Gastrocnemius medialis (tissue), 4 donors: ENCODE measurements around the gene ISG15. TPM values are rescaled to one million over a fixed set of nuclear protein-coding genes. Genes with fewer than 3 reads are reported as not detected.

Experiments used
- ATAC-seq, 2 donors: fragments of 150-250 bp; one replicate each; pipeline ENCODE4 v1.9.1; 2016
- DNase-seq, 2 donors: peaks; one replicate each; pipeline ENCODE4 v3.0.0-alpha.2; 2019
- H3K27ac ChIP-seq, 4 donors: fragments of 200-600 bp; sonication (generic); 1 replicate in 1 of 4; 2 replicates in 3 of 4; pipeline ENCODE4 v1.5.1; 2016 to 2018; ENCODE audit warnings: mild to moderate bottlenecking in 2 of 4, moderate library complexity in 1 of 4
- H3K27me3 ChIP-seq, 3 donors: fragments of 200-600 bp; sonication (generic) in 2 of 3; 1 replicate in 1 of 3; 2 replicates in 2 of 3; pipeline versions ENCODE4 v1.5.1 to v1.6.0; 2016 to 2019; ENCODE audit warnings: mild to moderate bottlenecking in 1 of 3, moderate library complexity in 1 of 3
- H3K36me3 ChIP-seq, 2 donors: fragments of 200-600 bp; sonication (generic) in 1 of 2; one replicate each; pipeline ENCODE4 v1.5.1; 2017 to 2018
- H3K4me1 ChIP-seq, 2 donors: fragments of 200-600 bp; sonication (generic) in 1 of 2; one replicate each; pipeline ENCODE4 v1.5.1; 2016 to 2017; ENCODE audit warnings: mild to moderate bottlenecking in 2 of 2
- H3K4me3 ChIP-seq, 4 donors: fragments of 200-600 bp; sonication (generic) in 3 of 4; 1 replicate in 1 of 4; 2 replicates in 3 of 4; pipeline ENCODE4 v1.5.1; 2016 to 2019; ENCODE audit warnings: mild to moderate bottlenecking in 2 of 4
- H3K9me3 ChIP-seq, 3 donors: fragments of 200-600 bp; sonication (generic) in 2 of 3; 1 replicate in 1 of 3; 2 replicates in 2 of 3; pipeline ENCODE4 v1.5.1; 2016 to 2019
- CTCF ChIP-seq, 5 experiments: fragments of 450-650 bp in 3 of 5; fragments of 200-600 bp in 2 of 5; sonication (generic) in 2 of 5; IDR thresholded peaks in 4 of 5; conservative IDR thresholded peaks in 1 of 5; 1 replicate in 4 of 5; 2 replicates in 1 of 5; pipeline ENCODE4 v1.5.1; 2016 to 2019; ENCODE audit warnings: antibody characterized with exemption in 5 of 5, mild to moderate bottlenecking in 3 of 5, moderate library complexity in 3 of 5
- POLR2A ChIP-seq, 2 donors: fragments of 450-650 bp; IDR thresholded peaks; one replicate each; pipeline ENCODE4 v1.6.1; 2017; ENCODE audit warnings: antibody characterized with exemption in 2 of 2, mild to moderate bottlenecking in 2 of 2, moderate library complexity in 2 of 2
- in situ Hi-C, 4 donors: fragments of 200-750 bp; cut with MboI; loops; one replicate each; pipeline versions ENCODE4 v1.15.0 to v1.8.0; 2017; ENCODE audit warnings: low sequenced_read_pairs in 4 of 4
- intact Hi-C: fragments of 100-400 bp; cut with DNase I; formaldehyde crosslinking; loops from one replicate; pipeline ENCODE4 v1.15.1; 2023; ENCODE audit warnings: low total_unique reads
- total RNA-seq, 4 donors: library from RNA; depleted of rRNA; stranded (reverse); fragments of >200 nt; gene quantifications; one replicate each; pipeline versions ENCODE4 v1.1.0 to v1.2.3, GENCODE V29; 2016

Gene ISG15
- total RNA-seq, 4 donors from 2014 or later, result 4.3 to 37.6 (median 10.2) TPM

DNA sequence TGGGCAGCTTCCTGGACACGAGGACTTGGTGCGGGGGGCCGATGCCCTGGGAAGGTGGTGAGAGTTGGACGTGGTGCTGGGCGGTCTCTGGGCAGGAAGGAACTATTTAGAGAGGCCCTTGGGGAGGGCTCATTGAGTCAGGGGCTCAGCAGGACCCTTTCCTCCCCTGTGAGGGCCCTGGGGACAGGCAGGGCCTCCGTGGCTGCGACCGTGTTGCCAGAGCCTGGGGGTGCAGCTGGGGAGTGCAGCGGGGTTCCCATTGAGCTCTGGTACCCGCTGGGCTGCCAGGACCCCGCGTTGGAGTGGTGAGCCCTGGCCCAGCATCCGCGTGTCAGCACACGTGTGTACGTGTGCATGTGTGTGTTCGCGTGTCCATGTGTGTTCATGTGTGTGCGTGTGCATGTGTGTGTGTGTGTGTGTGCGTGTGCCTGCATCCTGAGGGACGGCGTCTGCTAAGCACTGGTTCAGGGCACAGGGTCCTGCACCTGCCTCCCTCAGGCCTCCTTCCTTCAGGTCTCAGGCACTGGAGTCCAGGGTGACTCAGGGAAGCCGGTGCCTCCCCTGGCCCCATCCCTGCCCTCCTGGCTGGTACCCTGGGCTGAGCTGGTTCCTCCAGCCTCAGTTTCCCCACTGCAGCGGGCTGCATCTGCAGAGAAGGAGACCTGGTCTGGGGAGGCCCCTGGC lies 50.1 kb downstream of the ISG15 start:
- in situ Hi-C loops, result loop anchor here in 2 of 4 donors (10.0 kb wide), 1 partner anchor 79 kb away; the partner anchor contains the start of gene PERM1 (in 2 of the 2)
- H3K4me1 ChIP-seq, result peaks cover 10 to 18% of the 10 kb centered on the region in 2 donors
- H3K27me3 ChIP-seq, result peaks cover 63 to 68% (median 63%) of the 10 kb centered on the region in 3 donors
- no peak for TF ChIP-seq CTCF (IDR thresholded peaks at IDR 0.05 in 4 of 5, conservative IDR thresholded peaks at IDR 0.05 in 1 of 5)
- TF ChIP-seq POLR2A (IDR thresholded peaks at IDR 0.05), result no peak
- no peak for DNase-seq
- no peaks in the 10 kb centered on the region for H3K36me3 ChIP-seq
- no peaks in the 10 kb centered on the region for H3K9me3 ChIP-seq
- intact Hi-C loops, result loop anchor here (1.0 kb wide), 1 partner anchor 30 kb away; no protein-coding TSS in a partner anchor
- ATAC-seq, result no peak
- no peak overlapping the region for H3K4me3 ChIP-seq
- no peak overlapping the region for H3K27ac ChIP-seq

Other genes starting within 250 kb of the ISG15 start
- under 1 TPM in 2 of 4 donors, not detected in 2; 0.17 to 0.38 TPM for gene SAMD11, start 89.6 kb upstream of the ISG15 start, total RNA-seq
- gene NOC2L, start 54.2 kb upstream of the ISG15 start, total RNA-seq, result 100 to 1,000 TPM in 1 of 4 donors, 10 to 100 TPM in 3; 47.4 to 115 (median 74.2) TPM
- 1 to 10 TPM; 1.3 to 5.7 (median 2.3) TPM for gene KLHL17, start 52.9 kb upstream of the ISG15 start, total RNA-seq
- under 1 TPM in 1 of 4 donors, not detected in 3; 0.23 TPM for gene PLEKHN1, start 47.0 kb upstream of the ISG15 start, total RNA-seq
- 100 to 1,000 TPM in 2 of 4 donors, 10 to 100 TPM in 2; 38.9 to 218 (median 98.8) TPM for gene PERM1, start 31.4 kb upstream of the ISG15 start, total RNA-seq
- gene HES4, start 13.4 kb upstream of the ISG15 start, total RNA-seq, result 10 to 100 TPM in 2 of 4 donors, 1 to 10 TPM in 2; 6.4 to 17.4 (median 9.5) TPM
- 1 to 10 TPM; 2.0 to 3.8 (median 3.1) TPM for gene AGRN, start 6.6 kb downstream of the ISG15 start, total RNA-seq
- gene RNF223, start 60.8 kb downstream of the ISG15 start, total RNA-seq, result not detected
- 1 to 10 TPM; 2.8 to 6.4 (median 5.3) TPM for gene C1orf159, start 102.6 kb downstream of the ISG15 start, total RNA-seq
- gene TTLL10, start 160.4 kb downstream of the ISG15 start, total RNA-seq, result under 1 TPM in 2 of 4 donors, not detected in 2; 0.13 to 0.16 TPM
- gene TNFRSF18, start 193.1 kb downstream of the ISG15 start, total RNA-seq, result not detected
- gene TNFRSF4, start 200.7 kb downstream of the ISG15 start, total RNA-seq, result 1 to 10 TPM in 1 of 4 donors, under 1 TPM in 2, not detected in 1; 0.42 to 2.1 (median 0.46) TPM
- 10 to 100 TPM; 51.0 to 94.2 (median 79.4) TPM for gene SDF4, start 218.5 kb downstream of the ISG15 start, total RNA-seq
- 10 to 100 TPM in 3 of 4 donors, 1 to 10 TPM in 1; 8.5 to 32.8 (median 20.6) TPM for gene B3GALT6, start 218.7 kb downstream of the ISG15 start, total RNA-seq
- gene C1QTNF12, start 233.2 kb downstream of the ISG15 start, total RNA-seq, result 1 to 10 TPM in 1 of 4 donors, not detected in 3; 2.7 TPM